Measurements from ENCODE around the gene ISL1. TPM values are rescaled to one million over a fixed set of nuclear protein-coding genes. Genes with fewer than 3 reads are reported as not detected.

Gene ISL1
- total RNA-seq, 1 experiment from 2014 or later, result not detected

DNA sequence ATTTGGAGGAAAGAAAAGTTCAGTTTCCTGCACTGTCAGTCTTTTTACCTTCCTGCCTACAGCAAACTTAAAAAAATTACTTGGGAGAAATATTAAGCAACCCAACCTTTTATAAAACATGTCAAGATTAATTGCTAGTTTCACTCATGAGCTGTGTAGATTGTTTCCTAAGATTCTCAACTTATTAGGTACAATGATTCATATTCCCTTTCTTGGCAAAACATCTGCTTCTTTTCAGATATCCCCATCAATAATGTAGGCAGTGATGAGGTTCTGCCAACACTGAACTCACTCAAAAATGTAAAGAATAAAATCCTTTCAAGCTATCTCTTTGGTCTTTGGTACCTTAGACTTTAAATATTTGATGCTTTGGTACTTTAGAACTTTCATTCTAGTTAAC is 56.0 kb downstream of the ISL1 start:
- DNase-seq (ENCODE audit: extremely low read depth, low read depth), result no peak
